GM04504 (cell line): Measurements from ENCODE around the gene KLHL30.

Experiments
- DNase-seq: peaks from one replicate; pipeline ENCODE4 v3.0.0-alpha.2; 2012; ENCODE audit warnings: low read depth

The KLHL30 gene

DNA sequence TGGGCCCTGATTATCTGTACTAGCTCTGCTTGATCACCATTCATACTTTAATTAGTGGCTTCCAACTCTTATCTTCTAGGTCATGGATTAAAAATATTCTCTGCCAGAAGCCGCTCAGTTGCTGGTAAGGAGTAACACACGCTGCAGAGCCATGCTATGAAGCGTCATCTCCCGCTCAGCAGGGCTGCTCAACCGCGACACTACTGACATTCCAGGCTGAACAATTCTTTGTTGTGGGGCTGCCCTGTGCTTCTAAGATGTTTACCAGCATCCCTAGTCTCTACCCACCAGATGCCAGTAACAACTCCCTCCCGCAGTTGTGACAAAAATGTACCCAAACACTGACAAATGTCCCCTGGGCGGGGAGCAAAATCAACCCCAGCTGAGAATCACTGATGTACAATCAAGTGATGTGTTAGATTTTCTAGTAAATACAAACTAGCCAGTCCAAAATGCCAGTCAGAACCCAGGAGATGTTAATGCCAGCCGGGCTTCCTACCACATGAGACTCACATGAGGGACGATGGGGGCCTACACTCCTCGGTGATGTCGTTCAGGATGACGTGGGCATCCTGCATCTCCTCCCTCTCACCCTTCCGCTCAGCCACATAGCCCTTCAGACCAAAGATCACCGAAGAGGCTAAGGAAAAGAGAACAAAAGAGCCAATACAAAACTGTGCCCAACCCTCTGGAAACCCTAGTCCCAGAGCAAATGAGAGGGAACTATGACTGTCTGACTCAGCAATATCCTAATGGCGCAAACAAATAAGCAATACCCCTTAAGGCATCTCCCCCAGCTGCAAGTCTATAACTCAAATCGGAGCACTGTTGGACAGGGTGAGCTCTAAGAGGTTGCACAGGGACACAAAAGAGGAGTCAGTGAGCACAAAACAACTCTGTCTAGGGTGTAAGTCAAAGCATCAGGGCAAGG is 49.4 kb downstream of the KLHL30 start:
- DNase-seq = no peak

DNA sequence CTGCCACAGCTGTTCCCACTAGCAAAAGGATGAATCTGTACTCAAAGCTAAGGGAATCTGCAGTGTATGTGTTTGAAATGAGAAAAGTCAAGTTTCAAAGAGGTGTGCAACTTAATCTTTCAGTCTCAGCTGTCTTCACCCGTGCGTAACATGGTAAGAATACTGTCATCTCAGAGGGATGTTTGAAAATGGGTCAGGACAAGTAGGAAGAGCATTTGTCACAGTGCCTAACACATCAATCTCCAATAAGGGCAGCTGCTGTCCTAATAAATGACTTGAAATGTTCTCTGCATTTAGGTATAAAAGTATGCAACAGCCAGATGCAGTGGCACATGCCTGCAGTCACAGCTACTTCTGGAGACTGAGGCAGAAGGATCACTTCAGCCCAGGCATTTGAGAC is 52.0 kb downstream of the KLHL30 start:
- no peak for DNase-seq
